HepG2 (cell line): ENCODE results near the gene KCNQ1OT1. TPM values are rescaled to one million over a fixed set of nuclear protein-coding genes. Genes with fewer than 3 reads are reported as not detected.

Experiments used
- CEBPB ChIP-seq: IDR thresholded peaks from 2 replicates; pipeline ENCODE4 v1.6.1; 2011; ENCODE audit warnings: low read depth, low read length, improper control_type of control experiment, borderline replicate concordance
- CREB1 ChIP-seq, 2 experiments: fragments of 450-650 bp in 1 of 2; IDR thresholded peaks; 2 replicates each; pipeline ENCODE4 v1.6.1; 2016 to 2017; ENCODE audit warnings: control low read depth in 1 of 2, mild to moderate bottlenecking in 1 of 2, missing compliant biosample characterization in 1 of 2, missing genetic modification characterization in 1 of 2
- HNRNPK ChIP-seq: fragments of 200-400 bp; formaldehyde crosslinking; IDR thresholded peaks from 2 replicates; pipeline ENCODE4 v1.6.1; 2018; ENCODE audit warnings: low read length, low read depth, moderate library complexity, mild to moderate bottlenecking; ENCODE audit not compliant: poor library complexity, severe bottlenecking
- PRPF4 ChIP-seq: fragments of 200-400 bp; formaldehyde crosslinking; IDR thresholded peaks from 2 replicates; pipeline ENCODE4 v1.6.1; 2016; ENCODE audit warnings: low read length, low read depth; ENCODE audit not compliant: poor library complexity, severe bottlenecking
- RNF2 ChIP-seq: fragments of 450-650 bp; conservative IDR thresholded peaks from 2 replicates; pipeline ENCODE4 v1.6.1; 2016; ENCODE audit warnings: low read depth
- SOX13 ChIP-seq, 3 experiments: fragments of 450-650 bp in 1 of 3; sonication (generic) in 1 of 3; formaldehyde crosslinking in 1 of 3; IDR thresholded peaks in 2 of 3; conservative IDR thresholded peaks in 1 of 3; 2 replicates each; pipeline versions ENCODE4 v1.5.0 to v1.6.1; 2016 to 2020; ENCODE audit warnings: antibody characterized with exemption in 1 of 3, mild to moderate bottlenecking in 1 of 3, missing compliant biosample characterization in 1 of 3, missing genetic modification reagents in 1 of 3, moderate library complexity in 1 of 3
- SUZ12 ChIP-seq: fragments of 150-350 bp; IDR thresholded peaks from 2 replicates; pipeline ENCODE4 v1.6.1; 2014; ENCODE audit warnings: low read depth, low read length
- TOE1 ChIP-seq: sonication (generic); formaldehyde crosslinking; IDR thresholded peaks from 2 replicates; pipeline ENCODE4 v1.4.0; 2020; ENCODE audit warnings: mild to moderate bottlenecking, missing genetic modification reagents
- WIZ ChIP-seq: sonication (generic); formaldehyde crosslinking; IDR thresholded peaks from 2 replicates; pipeline ENCODE4 v1.5.1; 2020; ENCODE audit warnings: mild to moderate bottlenecking, missing genetic modification reagents
- YEATS2 ChIP-seq: sonication (generic); formaldehyde crosslinking; IDR thresholded peaks from 2 replicates; pipeline ENCODE4 v1.4.0; 2020; ENCODE audit warnings: missing genetic modification reagents, borderline replicate concordance
- ZBTB8A ChIP-seq: sonication (generic); formaldehyde crosslinking; IDR thresholded peaks from 2 replicates; pipeline ENCODE4 v1.4.0; 2020; ENCODE audit warnings: mild to moderate bottlenecking, low read depth, missing genetic modification reagents, borderline replicate concordance
- ZNF746 ChIP-seq: sonication (generic); formaldehyde crosslinking; IDR thresholded peaks from 2 replicates; pipeline ENCODE4 v1.8.0; 2022; ENCODE audit warnings: mild to moderate bottlenecking, missing genetic modification reagents
- ZNF850 ChIP-seq: sonication (generic); formaldehyde crosslinking; conservative IDR thresholded peaks from 2 replicates; pipeline ENCODE4 v1.9.0; 2021; ENCODE audit warnings: mild to moderate bottlenecking, missing genetic modification reagents
- ZSCAN12 ChIP-seq: sonication (generic); formaldehyde crosslinking; IDR thresholded peaks from 2 replicates; pipeline ENCODE4 v1.9.0; 2021; ENCODE audit warnings: mild to moderate bottlenecking, missing genetic modification reagents
- ZSCAN30 ChIP-seq: sonication (generic); formaldehyde crosslinking; IDR thresholded peaks from 2 replicates; pipeline ENCODE4 v1.5.0; 2020; ENCODE audit warnings: mild to moderate bottlenecking, missing genetic modification reagents
- polyA plus RNA-seq, 8 experiments: library from polyadenylated mRNA; depleted of rRNA in 3 of 8; stranded (reverse) in 7 of 8; unstranded in 1 of 8; fragments of >200 nt; fragmentation: Illumina TruSeq in 4 of 8; extraction: Trizol in 4 of 8; gene quantifications; 2 replicates each; pipeline versions ENCODE4 v1.2.1 to v1.2.3, GENCODE V29; 2011 to 2016; ENCODE audit warnings: low read depth in 4 of 8, missing spikeins in 1 of 8, mixed read lengths in 1 of 8; ENCODE audit not compliant: insufficient read depth in 1 of 8
- total RNA-seq, 5 experiments: library from RNA; depleted of rRNA; stranded (reverse); fragments of >200 nt; fragmentation: Illumina TruSeq; extraction: Trizol; gene quantifications; 2 replicates each; pipeline ENCODE4 v1.2.3, GENCODE V29; 2016; ENCODE audit warnings: low read depth in 1 of 5
- TF ChIP-seq, protein P1 (sequence below): sonication (generic); formaldehyde crosslinking; IDR thresholded peaks from 2 replicates; pipeline ENCODE4 v1.4.0; 2020; ENCODE audit warnings: missing genetic modification reagents
- TF ChIP-seq, protein P2 (sequence below): sonication (generic); formaldehyde crosslinking; IDR thresholded peaks from 2 replicates; pipeline ENCODE4 v1.5.0; 2020; ENCODE audit warnings: mild to moderate bottlenecking, missing genetic modification reagents
- TF ChIP-seq, protein P3 (sequence below): sonication (generic); formaldehyde crosslinking; IDR thresholded peaks from 2 replicates; pipeline ENCODE4 v1.5.1; 2020; ENCODE audit warnings: missing genetic modification reagents, mild to moderate bottlenecking, borderline replicate concordance
- TF ChIP-seq, protein P4 (sequence below): sonication (generic); formaldehyde crosslinking; conservative IDR thresholded peaks from 2 replicates; pipeline ENCODE4 v1.8.1; 2023; ENCODE audit warnings: missing genetic modification reagents
- TF ChIP-seq, protein P5 (sequence below): sonication (generic); formaldehyde crosslinking; IDR thresholded peaks from 2 replicates; pipeline ENCODE4 v1.5.0; 2020; ENCODE audit warnings: missing genetic modification reagents

The KCNQ1OT1 gene
- total and polyA plus RNA-seq, 2 of the 13 experiments (the other 11 are each of a cell fraction or from before 2014, with no cell fraction given): 1.3 to 18.9 TPM

DNA sequence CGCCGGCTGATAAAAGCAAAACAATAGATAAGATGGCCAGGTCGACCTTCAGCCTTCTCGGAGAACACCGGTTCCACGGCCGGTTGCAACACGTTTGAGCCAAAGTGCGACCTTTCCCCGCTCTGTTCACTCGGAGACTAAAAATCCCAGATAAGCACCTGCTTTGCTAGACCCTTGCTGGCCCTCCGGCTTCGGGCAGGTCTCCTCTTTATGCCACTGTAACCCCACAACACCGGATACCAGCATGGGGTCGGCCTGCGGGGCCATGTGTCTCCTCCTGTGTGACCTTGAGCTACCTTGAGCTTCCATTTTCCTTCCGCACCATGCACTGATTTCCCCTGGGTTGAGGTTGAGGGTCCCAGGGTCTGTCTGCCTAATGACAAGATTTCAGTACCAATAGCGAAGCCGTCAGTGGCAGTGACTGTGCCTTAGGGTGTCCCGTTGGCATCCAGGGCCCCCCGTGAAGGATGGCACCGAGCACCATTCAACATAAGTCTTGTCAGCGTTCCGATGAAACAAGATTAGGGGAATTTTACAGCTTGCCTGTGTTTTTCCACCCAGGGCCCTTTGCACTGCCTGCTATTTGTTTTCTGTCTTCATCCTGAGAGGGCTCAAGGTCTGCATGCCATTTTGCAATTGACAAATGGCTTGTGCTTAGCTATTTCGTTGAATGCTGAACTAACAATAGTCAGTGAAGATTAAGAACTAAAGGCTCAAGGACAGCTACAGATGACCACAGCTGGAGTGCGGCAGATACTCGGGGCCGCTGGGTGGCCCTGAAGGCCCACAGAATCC is 136.4 kb downstream of the KCNQ1OT1 start (continued):
- no peak for TF ChIP-seq TOE1
- TF ChIP-seq PRPF4: no peak
- no peak for TF ChIP-seq WIZ
- TF ChIP-seq CREB1 (IDR thresholded peaks at IDR 0.05): no peak
- peak; percentile 49; the same call in 1 of the 2 replicates for TF ChIP-seq CREB1 (CRISPR knock-in tag; IDR thresholded peaks at IDR 0.05)
- TF ChIP-seq, protein P1, sequence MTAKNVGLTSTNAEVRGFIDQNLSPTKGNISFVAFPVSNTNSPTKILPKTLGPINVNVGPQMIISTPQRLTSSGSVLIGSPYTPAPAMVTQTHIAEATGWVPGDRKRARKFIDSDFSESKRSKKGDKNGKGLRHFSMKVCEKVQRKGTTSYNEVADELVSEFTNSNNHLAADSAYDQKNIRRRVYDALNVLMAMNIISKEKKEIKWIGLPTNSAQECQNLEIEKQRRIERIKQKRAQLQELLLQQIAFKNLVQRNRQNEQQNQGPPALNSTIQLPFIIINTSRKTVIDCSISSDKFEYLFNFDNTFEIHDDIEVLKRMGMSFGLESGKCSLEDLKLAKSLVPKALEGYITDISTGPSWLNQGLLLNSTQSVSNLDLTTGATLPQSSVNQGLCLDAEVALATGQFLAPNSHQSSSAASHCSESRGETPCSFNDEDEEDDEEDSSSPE: peak; percentile 42
- no peak for TF ChIP-seq ZNF850 (CRISPR knock-in tag)
- TF ChIP-seq ZSCAN12 (CRISPR knock-in tag): no peak
- TF ChIP-seq, protein P2, sequence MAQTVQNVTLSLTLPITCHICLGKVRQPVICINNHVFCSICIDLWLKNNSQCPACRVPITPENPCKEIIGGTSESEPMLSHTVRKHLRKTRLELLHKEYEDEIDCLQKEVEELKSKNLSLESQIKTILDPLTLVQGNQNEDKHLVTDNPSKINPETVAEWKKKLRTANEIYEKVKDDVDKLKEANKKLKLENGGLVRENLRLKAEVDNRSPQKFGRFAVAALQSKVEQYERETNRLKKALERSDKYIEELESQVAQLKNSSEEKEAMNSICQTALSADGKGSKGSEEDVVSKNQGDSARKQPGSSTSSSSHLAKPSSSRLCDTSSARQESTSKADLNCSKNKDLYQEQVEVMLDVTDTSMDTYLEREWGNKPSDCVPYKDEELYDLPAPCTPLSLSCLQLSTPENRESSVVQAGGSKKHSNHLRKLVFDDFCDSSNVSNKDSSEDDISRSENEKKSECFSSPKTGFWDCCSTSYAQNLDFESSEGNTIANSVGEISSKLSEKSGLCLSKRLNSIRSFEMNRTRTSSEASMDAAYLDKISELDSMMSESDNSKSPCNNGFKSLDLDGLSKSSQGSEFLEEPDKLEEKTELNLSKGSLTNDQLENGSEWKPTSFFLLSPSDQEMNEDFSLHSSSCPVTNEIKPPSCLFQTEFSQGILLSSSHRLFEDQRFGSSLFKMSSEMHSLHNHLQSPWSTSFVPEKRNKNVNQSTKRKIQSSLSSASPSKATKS (CRISPR knock-in tag): no peak
- no peak for TF ChIP-seq SUZ12
- 0 out of 2 replicates have a peak, but pooled peaks have one; percentile 58 for TF ChIP-seq ZSCAN30
- TF ChIP-seq RNF2: no peak
- TF ChIP-seq ZNF746 (CRISPR knock-in tag): no peak; the same call in 1 of the 2 replicates
- TF ChIP-seq, protein P3, sequence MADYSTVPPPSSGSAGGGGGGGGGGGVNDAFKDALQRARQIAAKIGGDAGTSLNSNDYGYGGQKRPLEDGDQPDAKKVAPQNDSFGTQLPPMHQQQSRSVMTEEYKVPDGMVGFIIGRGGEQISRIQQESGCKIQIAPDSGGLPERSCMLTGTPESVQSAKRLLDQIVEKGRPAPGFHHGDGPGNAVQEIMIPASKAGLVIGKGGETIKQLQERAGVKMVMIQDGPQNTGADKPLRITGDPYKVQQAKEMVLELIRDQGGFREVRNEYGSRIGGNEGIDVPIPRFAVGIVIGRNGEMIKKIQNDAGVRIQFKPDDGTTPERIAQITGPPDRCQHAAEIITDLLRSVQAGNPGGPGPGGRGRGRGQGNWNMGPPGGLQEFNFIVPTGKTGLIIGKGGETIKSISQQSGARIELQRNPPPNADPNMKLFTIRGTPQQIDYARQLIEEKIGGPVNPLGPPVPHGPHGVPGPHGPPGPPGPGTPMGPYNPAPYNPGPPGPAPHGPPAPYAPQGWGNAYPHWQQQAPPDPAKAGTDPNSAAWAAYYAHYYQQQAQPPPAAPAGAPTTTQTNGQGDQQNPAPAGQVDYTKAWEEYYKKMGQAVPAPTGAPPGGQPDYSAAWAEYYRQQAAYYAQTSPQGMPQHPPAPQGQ (CRISPR knock-in tag): 0 out of 2 replicates have a peak, but pooled peaks have one; percentile 49
- TF ChIP-seq YEATS2: 0 out of 2 replicates have a peak, but pooled peaks have one; percentile 21
- TF ChIP-seq ZBTB8A (CRISPR knock-in tag): no peak
- TF ChIP-seq, protein P4, sequence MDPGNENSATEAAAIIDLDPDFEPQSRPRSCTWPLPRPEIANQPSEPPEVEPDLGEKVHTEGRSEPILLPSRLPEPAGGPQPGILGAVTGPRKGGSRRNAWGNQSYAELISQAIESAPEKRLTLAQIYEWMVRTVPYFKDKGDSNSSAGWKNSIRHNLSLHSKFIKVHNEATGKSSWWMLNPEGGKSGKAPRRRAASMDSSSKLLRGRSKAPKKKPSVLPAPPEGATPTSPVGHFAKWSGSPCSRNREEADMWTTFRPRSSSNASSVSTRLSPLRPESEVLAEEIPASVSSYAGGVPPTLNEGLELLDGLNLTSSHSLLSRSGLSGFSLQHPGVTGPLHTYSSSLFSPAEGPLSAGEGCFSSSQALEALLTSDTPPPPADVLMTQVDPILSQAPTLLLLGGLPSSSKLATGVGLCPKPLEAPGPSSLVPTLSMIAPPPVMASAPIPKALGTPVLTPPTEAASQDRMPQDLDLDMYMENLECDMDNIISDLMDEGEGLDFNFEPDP (CRISPR knock-in tag): 0 out of 2 replicates have a peak, but pooled peaks have one; percentile 53
- TF ChIP-seq HNRNPK: no peak
- TF ChIP-seq, protein P5, sequence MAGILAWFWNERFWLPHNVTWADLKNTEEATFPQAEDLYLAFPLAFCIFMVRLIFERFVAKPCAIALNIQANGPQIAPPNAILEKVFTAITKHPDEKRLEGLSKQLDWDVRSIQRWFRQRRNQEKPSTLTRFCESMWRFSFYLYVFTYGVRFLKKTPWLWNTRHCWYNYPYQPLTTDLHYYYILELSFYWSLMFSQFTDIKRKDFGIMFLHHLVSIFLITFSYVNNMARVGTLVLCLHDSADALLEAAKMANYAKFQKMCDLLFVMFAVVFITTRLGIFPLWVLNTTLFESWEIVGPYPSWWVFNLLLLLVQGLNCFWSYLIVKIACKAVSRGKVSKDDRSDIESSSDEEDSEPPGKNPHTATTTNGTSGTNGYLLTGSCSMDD (CRISPR knock-in tag): no peak
- TF ChIP-seq SOX13 (IDR thresholded peaks at IDR 0.05): peak; percentile 83
- peak in 1 of 2 experiments; percentile 98; a peak in 2 of 4 replicates for TF ChIP-seq SOX13 (CRISPR knock-in tag; conservative IDR thresholded peaks at IDR 0.05 in 1 of 2, IDR thresholded peaks at IDR 0.05 in 1 of 2)
- peak; percentile 93 for TF ChIP-seq CEBPB
